ENCODE data around the gene EML5. TPM values are rescaled to one million over a fixed set of nuclear protein-coding genes. Genes with fewer than 3 reads are reported as not detected.

Gene EML5
- total RNA-seq, 1 experiment from 2014 or later, result 0.85 TPM

DNA sequence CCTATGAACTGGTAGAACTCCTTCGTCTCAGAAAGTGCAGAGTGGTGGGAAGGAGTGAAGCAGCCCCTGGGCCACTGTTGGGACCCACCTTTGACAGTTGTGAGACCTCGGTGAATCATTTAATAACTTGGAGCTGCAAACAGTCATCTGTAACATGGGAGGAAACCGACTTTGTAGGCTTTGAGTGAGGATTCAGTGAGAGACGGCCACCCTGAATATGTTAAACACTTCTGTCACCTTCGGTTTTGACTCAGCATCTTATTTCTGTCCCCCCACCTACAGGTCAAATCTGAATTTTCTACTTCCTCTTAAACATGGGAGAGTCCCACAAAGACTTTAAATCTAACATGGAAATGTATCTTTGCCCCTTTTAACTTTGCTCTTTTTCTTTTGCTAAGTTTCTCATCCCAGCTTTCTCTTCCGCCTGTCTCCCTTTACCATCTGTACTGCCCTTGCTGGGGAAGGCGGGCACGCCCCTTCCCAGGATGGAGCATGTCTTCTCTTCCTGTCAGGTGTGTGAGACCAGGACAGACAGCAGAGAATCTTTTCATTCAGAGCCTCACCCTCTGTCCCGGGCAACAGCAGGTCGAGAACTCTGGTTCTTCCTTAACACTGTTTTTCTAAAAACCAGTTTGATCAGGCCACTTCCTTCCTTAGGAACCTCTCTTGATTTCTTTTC, 192.9 kb downstream of the EML5 start:
- peaks cover 81% of the 10 kb centered on the region for H3K36me3 Mint-ChIP-seq

DNA sequence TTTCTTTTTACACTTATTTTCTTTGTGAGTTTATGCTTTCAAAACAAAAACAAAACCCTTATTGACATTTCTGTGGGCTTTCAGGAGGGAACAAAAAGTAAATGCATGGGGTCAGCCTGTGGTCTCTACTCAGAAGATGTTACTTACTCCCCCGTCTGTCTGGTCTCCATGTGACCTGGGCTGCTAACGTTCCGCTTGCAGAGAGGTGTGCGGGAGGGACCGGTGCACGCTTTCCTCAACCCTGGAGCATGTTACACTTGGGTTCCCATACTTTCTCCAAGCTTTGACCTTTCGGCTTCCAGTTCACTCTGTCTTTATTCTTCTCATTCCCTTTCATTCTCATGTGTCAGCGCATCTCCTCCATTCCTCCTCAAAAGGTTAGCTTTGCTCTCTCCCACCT, 193.4 kb downstream of the EML5 start:
- no peak overlapping the region for H3K4me3 Mint-ChIP-seq
- H3K36me3 Mint-ChIP-seq, result peaks cover 83% of the 10 kb centered on the region
- H3K27me3 Mint-ChIP-seq (ENCODE audit: low read depth), result no peaks in the 10 kb centered on the region
- ATAC-seq (no peak), DNase-seq (ENCODE audit: low spot score) (no peak)
- CTCF ChIA-PET, result no interaction called here
- TF ChIP-seq, protein P1, sequence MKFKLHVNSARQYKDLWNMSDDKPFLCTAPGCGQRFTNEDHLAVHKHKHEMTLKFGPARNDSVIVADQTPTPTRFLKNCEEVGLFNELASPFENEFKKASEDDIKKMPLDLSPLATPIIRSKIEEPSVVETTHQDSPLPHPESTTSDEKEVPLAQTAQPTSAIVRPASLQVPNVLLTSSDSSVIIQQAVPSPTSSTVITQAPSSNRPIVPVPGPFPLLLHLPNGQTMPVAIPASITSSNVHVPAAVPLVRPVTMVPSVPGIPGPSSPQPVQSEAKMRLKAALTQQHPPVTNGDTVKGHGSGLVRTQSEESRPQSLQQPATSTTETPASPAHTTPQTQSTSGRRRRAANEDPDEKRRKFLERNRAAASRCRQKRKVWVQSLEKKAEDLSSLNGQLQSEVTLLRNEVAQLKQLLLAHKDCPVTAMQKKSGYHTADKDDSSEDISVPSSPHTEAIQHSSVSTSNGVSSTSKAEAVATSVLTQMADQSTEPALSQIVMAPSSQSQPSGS (CRISPR knock-in tag; IDR thresholded peaks at IDR 0.05; ENCODE audit: borderline replicate concordance, low read depth), result no peak
- no peak for TF ChIP-seq MYBL2 (CRISPR knock-in tag; IDR thresholded peaks at IDR 0.05)
- no peak for TF ChIP-seq RELA (CRISPR knock-in tag; IDR thresholded peaks at IDR 0.05; ENCODE audit: borderline replicate concordance)
- TF ChIP-seq, protein P2, sequence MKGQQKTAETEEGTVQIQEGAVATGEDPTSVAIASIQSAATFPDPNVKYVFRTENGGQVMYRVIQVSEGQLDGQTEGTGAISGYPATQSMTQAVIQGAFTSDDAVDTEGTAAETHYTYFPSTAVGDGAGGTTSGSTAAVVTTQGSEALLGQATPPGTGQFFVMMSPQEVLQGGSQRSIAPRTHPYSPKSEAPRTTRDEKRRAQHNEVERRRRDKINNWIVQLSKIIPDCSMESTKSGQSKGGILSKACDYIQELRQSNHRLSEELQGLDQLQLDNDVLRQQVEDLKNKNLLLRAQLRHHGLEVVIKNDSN (CRISPR knock-in tag; IDR thresholded peaks at IDR 0.05), result no peak
- TF ChIP-seq, protein P3, sequence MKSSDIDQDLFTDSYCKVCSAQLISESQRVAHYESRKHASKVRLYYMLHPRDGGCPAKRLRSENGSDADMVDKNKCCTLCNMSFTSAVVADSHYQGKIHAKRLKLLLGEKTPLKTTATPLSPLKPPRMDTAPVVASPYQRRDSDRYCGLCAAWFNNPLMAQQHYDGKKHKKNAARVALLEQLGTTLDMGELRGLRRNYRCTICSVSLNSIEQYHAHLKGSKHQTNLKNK (CRISPR knock-in tag; IDR thresholded peaks at IDR 0.05), result no peak
- TF ChIP-seq NFATC4 (CRISPR knock-in tag; IDR thresholded peaks at IDR 0.05), result no peak
- no peak for TF ChIP-seq TEAD4 (CRISPR knock-in tag; IDR thresholded peaks at IDR 0.05)
- TF ChIP-seq, protein P4, sequence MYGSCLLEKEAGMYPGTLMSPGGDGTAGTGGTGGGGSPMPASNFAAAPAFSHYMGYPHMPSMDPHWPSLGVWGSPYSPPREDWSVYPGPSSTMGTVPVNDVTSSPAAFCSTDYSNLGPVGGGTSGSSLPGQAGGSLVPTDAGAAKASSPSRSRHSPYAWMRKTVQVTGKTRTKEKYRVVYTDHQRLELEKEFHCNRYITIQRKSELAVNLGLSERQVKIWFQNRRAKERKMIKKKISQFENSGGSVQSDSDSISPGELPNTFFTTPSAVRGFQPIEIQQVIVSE (CRISPR knock-in tag; IDR thresholded peaks at IDR 0.05; ENCODE audit: borderline replicate concordance), result no peak
- TF ChIP-seq NR2C2 (CRISPR knock-in tag; IDR thresholded peaks at IDR 0.05), result no peak
- no peak for TF ChIP-seq ZNF423 (CRISPR knock-in tag; IDR thresholded peaks at IDR 0.05)
- no peak for TF ChIP-seq ATF1 (CRISPR knock-in tag; IDR thresholded peaks at IDR 0.05)
- TF ChIP-seq NFYB (CRISPR knock-in tag; conservative IDR thresholded peaks at IDR 0.05; ENCODE audit: low read depth), result no peak
- no peaks in the 10 kb centered on the region for H3K9me3 Mint-ChIP-seq
- no peaks in the 10 kb centered on the region for H3K4me1 Mint-ChIP-seq
- no peak overlapping the region for H3K27ac Mint-ChIP-seq
- POLR2A ChIA-PET, result no interaction called here

More for the DNA sequence above, 192.9 kb downstream of the EML5 start:
- peak overlapping the region; percentile 34; the same call in 1 of the 2 replicates for H3K27ac Mint-ChIP-seq
- H3K27me3 Mint-ChIP-seq (ENCODE audit: low read depth), result no peaks in the 10 kb centered on the region
- ChIA-PET POLR2A (no interaction called here), CTCF (no interaction called here)
- TF ChIP-seq ZBTB21 (CRISPR knock-in tag; IDR thresholded peaks at IDR 0.05; ENCODE audit: borderline replicate concordance) (no peak), GTF2I (CRISPR knock-in tag; conservative IDR thresholded peaks at IDR 0.05) (no peak), ATF1 (CRISPR knock-in tag; IDR thresholded peaks at IDR 0.05) (no peak), FOXK1 (CRISPR knock-in tag; IDR thresholded peaks at IDR 0.05) (no peak), ZNF317 (CRISPR knock-in tag; IDR thresholded peaks at IDR 0.05; ENCODE audit: borderline replicate concordance, low read depth) (no peak), PRRX2 (CRISPR knock-in tag; IDR thresholded peaks at IDR 0.05) (no peak), ELF4 (CRISPR knock-in tag; IDR thresholded peaks at IDR 0.05; ENCODE audit: low read depth) (no peak), CREB1 (CRISPR knock-in tag; IDR thresholded peaks at IDR 0.05) (no peak), SMAD4 (CRISPR knock-in tag; IDR thresholded peaks at IDR 0.05) (no peak), IRF2 (CRISPR knock-in tag; IDR thresholded peaks at IDR 0.05; ENCODE audit: borderline replicate concordance, low read depth) (no peak), MXD4 (CRISPR knock-in tag; IDR thresholded peaks at IDR 0.05; ENCODE audit: borderline replicate concordance) (no peak)
- TF ChIP-seq, protein P5, sequence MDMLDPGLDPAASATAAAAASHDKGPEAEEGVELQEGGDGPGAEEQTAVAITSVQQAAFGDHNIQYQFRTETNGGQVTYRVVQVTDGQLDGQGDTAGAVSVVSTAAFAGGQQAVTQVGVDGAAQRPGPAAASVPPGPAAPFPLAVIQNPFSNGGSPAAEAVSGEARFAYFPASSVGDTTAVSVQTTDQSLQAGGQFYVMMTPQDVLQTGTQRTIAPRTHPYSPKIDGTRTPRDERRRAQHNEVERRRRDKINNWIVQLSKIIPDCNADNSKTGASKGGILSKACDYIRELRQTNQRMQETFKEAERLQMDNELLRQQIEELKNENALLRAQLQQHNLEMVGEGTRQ (CRISPR knock-in tag; IDR thresholded peaks at IDR 0.05), result no peak
- TF ChIP-seq, protein P6, sequence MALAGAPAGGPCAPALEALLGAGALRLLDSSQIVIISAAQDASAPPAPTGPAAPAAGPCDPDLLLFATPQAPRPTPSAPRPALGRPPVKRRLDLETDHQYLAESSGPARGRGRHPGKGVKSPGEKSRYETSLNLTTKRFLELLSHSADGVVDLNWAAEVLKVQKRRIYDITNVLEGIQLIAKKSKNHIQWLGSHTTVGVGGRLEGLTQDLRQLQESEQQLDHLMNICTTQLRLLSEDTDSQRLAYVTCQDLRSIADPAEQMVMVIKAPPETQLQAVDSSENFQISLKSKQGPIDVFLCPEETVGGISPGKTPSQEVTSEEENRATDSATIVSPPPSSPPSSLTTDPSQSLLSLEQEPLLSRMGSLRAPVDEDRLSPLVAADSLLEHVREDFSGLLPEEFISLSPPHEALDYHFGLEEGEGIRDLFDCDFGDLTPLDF (CRISPR knock-in tag; IDR thresholded peaks at IDR 0.05), result no peak
- TF ChIP-seq, protein P7, sequence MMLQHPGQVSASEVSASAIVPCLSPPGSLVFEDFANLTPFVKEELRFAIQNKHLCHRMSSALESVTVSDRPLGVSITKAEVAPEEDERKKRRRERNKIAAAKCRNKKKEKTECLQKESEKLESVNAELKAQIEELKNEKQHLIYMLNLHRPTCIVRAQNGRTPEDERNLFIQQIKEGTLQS (CRISPR knock-in tag; conservative IDR thresholded peaks at IDR 0.05), result no peak
- TF ChIP-seq, protein P8, sequence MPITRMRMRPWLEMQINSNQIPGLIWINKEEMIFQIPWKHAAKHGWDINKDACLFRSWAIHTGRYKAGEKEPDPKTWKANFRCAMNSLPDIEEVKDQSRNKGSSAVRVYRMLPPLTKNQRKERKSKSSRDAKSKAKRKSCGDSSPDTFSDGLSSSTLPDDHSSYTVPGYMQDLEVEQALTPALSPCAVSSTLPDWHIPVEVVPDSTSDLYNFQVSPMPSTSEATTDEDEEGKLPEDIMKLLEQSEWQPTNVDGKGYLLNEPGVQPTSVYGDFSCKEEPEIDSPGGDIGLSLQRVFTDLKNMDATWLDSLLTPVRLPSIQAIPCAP (CRISPR knock-in tag; IDR thresholded peaks at IDR 0.05), result no peak
- TF ChIP-seq, protein P9, sequence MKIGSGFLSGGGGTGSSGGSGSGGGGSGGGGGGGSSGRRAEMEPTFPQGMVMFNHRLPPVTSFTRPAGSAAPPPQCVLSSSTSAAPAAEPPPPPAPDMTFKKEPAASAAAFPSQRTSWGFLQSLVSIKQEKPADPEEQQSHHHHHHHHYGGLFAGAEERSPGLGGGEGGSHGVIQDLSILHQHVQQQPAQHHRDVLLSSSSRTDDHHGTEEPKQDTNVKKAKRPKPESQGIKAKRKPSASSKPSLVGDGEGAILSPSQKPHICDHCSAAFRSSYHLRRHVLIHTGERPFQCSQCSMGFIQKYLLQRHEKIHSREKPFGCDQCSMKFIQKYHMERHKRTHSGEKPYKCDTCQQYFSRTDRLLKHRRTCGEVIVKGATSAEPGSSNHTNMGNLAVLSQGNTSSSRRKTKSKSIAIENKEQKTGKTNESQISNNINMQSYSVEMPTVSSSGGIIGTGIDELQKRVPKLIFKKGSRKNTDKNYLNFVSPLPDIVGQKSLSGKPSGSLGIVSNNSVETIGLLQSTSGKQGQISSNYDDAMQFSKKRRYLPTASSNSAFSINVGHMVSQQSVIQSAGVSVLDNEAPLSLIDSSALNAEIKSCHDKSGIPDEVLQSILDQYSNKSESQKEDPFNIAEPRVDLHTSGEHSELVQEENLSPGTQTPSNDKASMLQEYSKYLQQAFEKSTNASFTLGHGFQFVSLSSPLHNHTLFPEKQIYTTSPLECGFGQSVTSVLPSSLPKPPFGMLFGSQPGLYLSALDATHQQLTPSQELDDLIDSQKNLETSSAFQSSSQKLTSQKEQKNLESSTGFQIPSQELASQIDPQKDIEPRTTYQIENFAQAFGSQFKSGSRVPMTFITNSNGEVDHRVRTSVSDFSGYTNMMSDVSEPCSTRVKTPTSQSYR (CRISPR knock-in tag; IDR thresholded peaks at IDR 0.05), result no peak
- H3K9me3 Mint-ChIP-seq, result no peaks in the 10 kb centered on the region
- no peak overlapping the region for H3K4me3 Mint-ChIP-seq
- no peak for ATAC-seq
- H3K4me1 Mint-ChIP-seq, result no peaks in the 10 kb centered on the region
- no peak for DNase-seq (ENCODE audit: low spot score)
